Measurements from ENCODE around the gene USP12. TPM values are rescaled to one million over a fixed set of nuclear protein-coding genes. Genes with fewer than 3 reads are reported as not detected.
A peak's percentile ranks its signal among the peaks of the same experiment; 100 is the strongest.

USP12 gene
- total RNA-seq, 1 donor from 2014 or later = 36.7 TPM

- Histone ChIP-seq H3K36me3 (no peaks in the 10 kb centered on the region), H3K27ac (peak overlapping the region; percentile 19), H3K27me3 (ENCODE audit: low read depth) (no peaks in the 10 kb centered on the region), H3K4me1 (peaks cover 7% of the 10 kb centered on the region), H3K4me3 (no peak overlapping the region), H3K9me3 (no peaks in the 10 kb centered on the region)
- DNase-seq = no peak
- intact Hi-C loops (cut with DNase I) = no loop called here
- ATAC-seq = no peak
- TF ChIP-seq, protein P1, sequence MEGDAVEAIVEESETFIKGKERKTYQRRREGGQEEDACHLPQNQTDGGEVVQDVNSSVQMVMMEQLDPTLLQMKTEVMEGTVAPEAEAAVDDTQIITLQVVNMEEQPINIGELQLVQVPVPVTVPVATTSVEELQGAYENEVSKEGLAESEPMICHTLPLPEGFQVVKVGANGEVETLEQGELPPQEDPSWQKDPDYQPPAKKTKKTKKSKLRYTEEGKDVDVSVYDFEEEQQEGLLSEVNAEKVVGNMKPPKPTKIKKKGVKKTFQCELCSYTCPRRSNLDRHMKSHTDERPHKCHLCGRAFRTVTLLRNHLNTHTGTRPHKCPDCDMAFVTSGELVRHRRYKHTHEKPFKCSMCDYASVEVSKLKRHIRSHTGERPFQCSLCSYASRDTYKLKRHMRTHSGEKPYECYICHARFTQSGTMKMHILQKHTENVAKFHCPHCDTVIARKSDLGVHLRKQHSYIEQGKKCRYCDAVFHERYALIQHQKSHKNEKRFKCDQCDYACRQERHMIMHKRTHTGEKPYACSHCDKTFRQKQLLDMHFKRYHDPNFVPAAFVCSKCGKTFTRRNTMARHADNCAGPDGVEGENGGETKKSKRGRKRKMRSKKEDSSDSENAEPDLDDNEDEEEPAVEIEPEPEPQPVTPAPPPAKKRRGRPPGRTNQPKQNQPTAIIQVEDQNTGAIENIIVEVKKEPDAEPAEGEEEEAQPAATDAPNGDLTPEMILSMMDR (IDR thresholded peaks at IDR 0.05) = no peak
Observed at GRCh38 chr13:27037171-27037570, 134.4 kb downstream of the USP12 start.

DNA sequence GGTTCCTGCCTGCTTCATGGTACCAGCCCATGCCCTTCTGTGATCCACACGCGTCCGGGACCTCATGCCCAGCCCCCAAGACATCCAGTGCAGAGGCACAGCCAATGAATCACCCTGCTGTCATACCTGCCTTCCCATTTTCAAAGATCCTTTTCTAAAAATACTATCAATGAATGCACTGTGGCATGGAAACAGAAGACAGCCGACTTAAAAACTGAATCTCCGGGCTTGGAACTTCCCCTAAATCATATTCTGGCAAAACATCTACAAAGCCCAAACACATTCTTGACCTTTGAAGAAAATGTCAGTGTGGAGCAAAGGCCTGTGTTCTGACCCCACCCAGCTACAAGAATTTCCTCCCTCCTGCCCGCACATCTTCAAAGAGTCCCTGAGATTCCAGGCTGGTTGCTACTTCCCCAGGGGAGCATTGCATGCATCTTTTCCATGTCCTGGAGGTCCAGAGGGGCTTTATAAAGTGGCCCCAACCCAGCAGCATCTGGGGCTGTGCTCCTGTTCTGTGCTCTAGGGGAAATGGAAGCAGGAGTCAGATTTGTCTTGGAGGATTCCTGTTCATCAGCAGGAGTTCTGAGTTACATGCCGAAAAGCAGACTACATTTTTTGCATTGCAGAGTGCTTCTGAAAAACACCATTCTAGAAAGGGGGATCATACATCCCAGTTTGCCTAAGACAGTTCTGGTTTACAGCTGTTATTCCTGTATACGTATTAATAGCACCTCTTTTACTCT is 135.2 kb downstream of the USP12 start:
- Histone ChIP-seq H3K9me3 (no peaks in the 10 kb centered on the region), H3K36me3 (no peaks in the 10 kb centered on the region), H3K27me3 (ENCODE audit: low read depth) (no peaks in the 10 kb centered on the region), H3K27ac (peak overlapping the region; percentile 19), H3K4me3 (no peak overlapping the region), H3K4me1 (peaks cover 7% of the 10 kb centered on the region)
- intact Hi-C loops (cut with DNase I) = no loop called here
- DNase-seq (no peak), ATAC-seq (no peak)
- TF ChIP-seq, protein P1 (IDR thresholded peaks at IDR 0.05) = no peak

DNA sequence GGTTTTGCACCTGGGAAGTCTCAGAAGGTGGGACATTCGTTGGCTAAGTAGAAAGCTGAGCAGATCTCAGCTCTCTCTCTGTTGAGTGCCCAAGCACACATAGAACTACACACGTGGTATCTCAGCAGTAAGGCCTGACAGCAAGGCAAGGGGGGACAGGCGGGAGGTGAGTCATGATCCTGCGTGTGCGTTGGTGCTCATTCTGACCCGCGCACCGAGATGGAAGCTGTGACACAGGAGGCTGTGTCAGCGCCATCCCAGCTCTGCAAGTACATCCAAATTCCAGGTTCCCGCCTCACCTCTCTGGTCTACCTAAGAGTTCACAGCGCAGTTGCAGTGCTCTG is 135.7 kb downstream of the USP12 start:
- intact Hi-C loops (cut with DNase I) = no loop called here
- DNase-seq = no peak
- ATAC-seq = no peak

DNA sequence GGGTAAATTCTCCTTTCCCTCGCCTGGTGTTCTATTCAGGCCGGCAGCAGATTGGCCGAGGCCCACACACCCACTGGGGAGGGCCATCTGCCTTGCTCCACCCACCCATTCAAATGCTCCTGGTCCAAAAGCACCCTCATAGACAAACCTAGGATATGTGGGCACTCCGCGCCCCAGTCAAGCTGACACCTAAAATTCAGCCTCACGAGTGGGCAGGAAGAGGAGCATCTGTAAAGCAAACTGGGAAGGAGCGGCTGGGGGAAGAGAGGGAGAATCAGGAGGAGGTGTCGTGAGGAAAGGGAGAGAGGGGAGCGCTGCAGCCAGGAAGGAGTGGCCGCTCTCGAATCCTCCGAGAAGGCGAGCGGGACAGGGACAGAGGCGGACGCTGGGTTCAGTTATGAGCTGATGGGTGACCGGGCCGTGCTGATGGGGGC is 136.9 kb downstream of the USP12 start:
- intact Hi-C loops (cut with DNase I) = no loop called here
- no peaks in the 10 kb centered on the region for H3K36me3 ChIP-seq
- no peak overlapping the region for H3K27ac ChIP-seq
- H3K27me3 ChIP-seq (ENCODE audit: low read depth) = no peaks in the 10 kb centered on the region
- no peaks in the 10 kb centered on the region for H3K9me3 ChIP-seq
- peak overlapping the region; percentile 29 for H3K4me3 ChIP-seq
- DNase-seq = no peak
- ATAC-seq = peak; percentile 45 to 54
- peaks cover 7% of the 10 kb centered on the region for H3K4me1 ChIP-seq
- TF ChIP-seq, protein P1 (IDR thresholded peaks at IDR 0.05) = no peak

More for the DNA sequence above, 135.7 kb downstream of the USP12 start:
- no peak overlapping the region for H3K4me3 ChIP-seq
- no peak overlapping the region for H3K27ac ChIP-seq
- no peaks in the 10 kb centered on the region for H3K9me3 ChIP-seq
- no peaks in the 10 kb centered on the region for H3K27me3 ChIP-seq (ENCODE audit: low read depth)
- H3K36me3 ChIP-seq = no peaks in the 10 kb centered on the region
- H3K4me1 ChIP-seq = peaks cover 7% of the 10 kb centered on the region
- TF ChIP-seq, protein P1 (IDR thresholded peaks at IDR 0.05) = no peak

GRCh38 chr13:27028683-27029480 is 142.7 kb downstream of the USP12 start:
- Histone ChIP-seq H3K4me1 (no peaks in the 10 kb centered on the region), H3K4me3 (no peak overlapping the region), H3K27ac (no peak overlapping the region), H3K9me3 (no peaks in the 10 kb centered on the region), H3K36me3 (no peaks in the 10 kb centered on the region), H3K27me3 (ENCODE audit: low read depth) (no peaks in the 10 kb centered on the region)
- intact Hi-C loops (cut with DNase I) = no loop called here
- no peak for ATAC-seq
- no peak for DNase-seq
- TF ChIP-seq, protein P1 (IDR thresholded peaks at IDR 0.05) = no peak
